ENCODE measurements around the gene UBE2J2. TPM values are rescaled to one million over a fixed set of nuclear protein-coding genes. Genes with fewer than 3 reads are reported as not detected.

The UBE2J2 gene
- total and polyA plus RNA-seq, 2 of the 8 experiments (the other 6 are each of a cell fraction or from before 2014, with no cell fraction given): 33.6 to 67.9 TPM

- TF ChIP-seq CHD7 (IDR thresholded peaks at IDR 0.05; ENCODE audit: insufficient replicate concordance, low read length): no peak
- TF ChIP-seq RFX5 (IDR thresholded peaks at IDR 0.05; ENCODE audit: borderline replicate concordance, low read depth, low read length): no peak
- TF ChIP-seq RBBP5 (IDR thresholded peaks at IDR 0.05; ENCODE audit: borderline replicate concordance, low read depth, low read length): no peak
- no peak for TF ChIP-seq EZH2 (IDR thresholded peaks at IDR 0.05; ENCODE audit: low read depth, low read length, severe bottlenecking)
- no peak for TF ChIP-seq ASH2L (IDR thresholded peaks at IDR 0.05; ENCODE audit: low read length)
- TF ChIP-seq BACH1 (IDR thresholded peaks at IDR 0.05; ENCODE audit: low read length): no peak
- no peak for TF ChIP-seq RAD21 (IDR thresholded peaks at IDR 0.05 in 1 of 2, conservative IDR thresholded peaks at IDR 0.05 in 1 of 2; ENCODE audit: low read depth in 2 of 2, low read length in 2 of 2)
- TF ChIP-seq RNF2 (IDR thresholded peaks at IDR 0.05; ENCODE audit: borderline replicate concordance, low read depth, low read length, missing control alignments, poor library complexity, severe bottlenecking): no peak
- TF ChIP-seq KDM4A (IDR thresholded peaks at IDR 0.05; ENCODE audit: low read depth, low read length, severe bottlenecking): no peak
These were observed 12.1 kb upstream of the UBE2J2 start (continued) for GRCh38 chr1:1285611-1286311.

All from H1 (cell line).